NCI-H2227 (cell line): Measurements from ENCODE around the gene ERGIC1.

Experiments
- DNase-seq: peaks from one replicate; lab custom pipeline; 2025; ENCODE audit not compliant: unreplicated experiment; lab: John Stamatoyannopoulos, UW

The ERGIC1 gene

DNA sequence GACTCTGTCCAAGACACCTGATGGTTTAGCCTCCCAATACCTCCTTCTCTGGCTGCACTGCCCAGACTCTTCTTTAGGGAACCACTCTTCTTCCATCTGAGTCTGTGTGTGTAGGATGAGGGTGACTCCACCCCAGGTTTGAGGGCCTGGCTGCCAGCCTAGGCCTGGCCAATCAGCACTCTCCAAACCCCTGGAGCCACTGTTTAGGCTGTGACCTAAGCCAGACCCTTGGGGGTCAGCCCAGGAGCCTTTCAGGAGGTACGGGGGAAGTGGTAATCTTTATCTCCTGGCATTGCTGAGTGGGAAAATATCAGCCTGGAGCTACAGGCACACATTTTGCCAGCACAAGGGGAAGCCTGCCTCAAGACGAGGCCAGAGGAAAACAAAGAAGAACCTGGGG lies 6.2 kb upstream of the ERGIC1 start:
- DNase-seq: no peak

- no peak for DNase-seq
Observed at GRCh38 chr5:172828911-172829431, 5.1 kb upstream of the ERGIC1 start.

DNA sequence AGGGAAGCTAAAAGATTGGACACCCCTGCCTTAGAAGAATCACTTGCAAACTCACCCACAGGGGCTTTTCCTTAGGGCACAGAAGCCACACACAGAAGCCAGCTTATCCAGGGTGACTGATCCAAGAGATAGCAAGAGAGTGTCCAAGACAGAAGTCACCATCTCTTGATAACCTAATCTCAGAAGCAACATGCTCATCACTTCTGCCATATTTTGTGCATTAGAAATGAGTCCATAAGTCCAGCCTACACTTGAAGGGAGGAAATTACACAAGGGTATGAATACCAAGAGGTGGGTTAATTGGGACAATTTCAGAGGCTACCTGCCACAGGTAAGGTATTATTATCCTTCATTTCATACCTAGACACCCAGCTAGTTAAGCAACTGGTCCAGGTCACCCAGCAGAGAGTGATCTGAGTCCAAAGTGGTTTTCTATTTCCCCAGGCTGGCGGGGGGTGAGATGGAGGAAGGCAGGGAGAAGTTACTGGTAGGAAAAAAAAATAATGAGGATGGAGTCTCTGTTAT lies 3.7 kb upstream of the ERGIC1 start:
- no peak for DNase-seq

DNA sequence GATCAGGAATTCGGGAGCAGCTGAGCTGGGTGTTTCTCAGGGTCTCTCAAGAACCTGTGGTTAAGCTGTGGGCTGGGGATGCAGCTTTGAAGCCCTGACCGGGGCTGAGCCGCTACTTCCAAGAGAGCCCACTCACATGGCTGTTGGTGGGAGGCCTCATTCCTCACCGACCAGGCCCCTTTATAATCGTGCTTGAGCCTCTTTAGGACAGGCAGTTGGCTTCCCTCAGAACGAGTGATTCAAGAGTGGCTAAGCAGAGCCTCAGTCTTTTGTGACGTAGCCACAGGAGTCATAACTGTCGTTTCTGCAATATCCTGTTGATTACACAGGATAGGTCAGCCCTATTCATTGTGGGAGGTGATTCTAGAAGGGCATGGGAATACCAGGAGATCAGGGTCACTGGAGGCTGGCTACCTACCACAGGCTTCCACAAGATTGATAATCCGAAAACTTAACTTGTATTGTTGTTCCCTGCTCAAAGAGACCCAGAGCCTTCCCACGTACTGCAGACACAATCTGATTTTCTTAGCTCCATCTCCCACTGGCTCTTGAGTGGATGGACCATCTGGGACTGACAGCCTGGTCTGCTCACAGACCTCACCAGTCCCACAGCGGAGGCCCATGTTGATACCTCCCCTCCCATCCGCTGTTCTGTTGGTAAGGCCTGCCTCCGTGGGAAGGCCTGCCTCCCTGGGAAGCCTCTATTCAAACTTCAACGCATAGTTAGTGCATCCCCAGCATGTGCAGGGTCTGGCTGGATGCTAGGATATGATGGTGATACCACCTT lies 3.0 kb upstream of the ERGIC1 start:
- no peak for DNase-seq

DNA sequence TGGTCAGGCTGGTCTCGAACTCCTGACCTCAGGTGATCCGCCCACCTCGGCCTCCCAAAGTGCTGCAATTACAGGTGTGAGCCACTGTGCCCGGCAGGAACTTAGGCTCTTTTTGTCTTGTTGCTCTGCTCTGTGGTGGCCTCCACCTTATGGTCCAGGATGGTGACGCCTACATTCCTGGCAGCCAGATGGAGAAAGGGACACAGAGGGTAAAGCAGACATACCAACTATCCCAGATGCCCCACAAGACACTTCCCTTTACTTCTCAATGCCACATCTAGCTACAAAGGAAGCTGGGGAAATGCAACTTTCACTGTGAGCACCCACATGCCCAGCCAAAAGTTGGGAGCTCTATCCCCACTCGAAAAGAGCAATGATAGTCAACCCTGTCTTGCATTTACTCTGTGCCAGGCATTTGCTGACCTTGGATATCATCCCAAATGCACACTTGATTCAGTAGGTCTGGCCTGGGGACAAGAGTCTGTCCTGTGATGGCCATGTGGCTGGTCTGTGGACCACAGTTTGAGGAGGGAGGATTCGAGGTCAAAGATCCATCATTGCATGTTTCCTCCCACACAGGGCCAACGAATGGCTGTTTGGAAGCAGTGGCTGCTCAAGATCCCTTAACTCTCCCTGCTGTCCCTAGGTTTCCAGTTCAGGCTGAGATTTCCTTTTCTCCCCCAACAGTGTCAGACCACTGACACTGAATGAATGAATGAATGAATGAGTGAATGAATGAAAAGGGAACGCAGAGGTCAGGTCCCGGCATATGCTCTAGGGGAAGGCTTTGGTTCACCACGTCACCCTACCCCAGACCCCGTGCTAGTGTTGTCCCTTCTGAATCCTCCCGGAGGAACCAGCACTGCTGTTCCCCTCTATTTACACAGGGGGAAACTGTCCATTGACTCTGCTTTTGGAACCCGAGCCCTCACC lies 1.4 kb upstream of the ERGIC1 start:
- no peak for DNase-seq

DNA sequence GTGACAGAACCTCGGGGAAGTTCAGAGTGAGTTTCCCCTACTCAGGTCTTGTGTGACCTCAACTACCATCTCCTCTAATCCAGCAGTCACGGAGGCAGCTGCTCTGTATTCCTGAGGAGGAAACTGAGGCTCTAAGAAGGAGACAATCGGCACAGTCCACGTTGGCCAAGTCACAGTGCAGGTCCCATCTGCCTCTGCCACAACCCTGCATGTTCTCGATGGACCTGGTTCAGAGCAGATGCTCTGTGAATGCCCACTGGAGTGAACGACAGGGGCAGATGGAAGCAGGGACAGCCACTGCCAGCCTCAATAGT lies 722 bp upstream of the ERGIC1 start:
- no peak for DNase-seq

GRCh38 chr5:172834415-172835289 lies 601 bp downstream of the ERGIC1 start:
- DNase-seq: peak; percentile 24

DNA sequence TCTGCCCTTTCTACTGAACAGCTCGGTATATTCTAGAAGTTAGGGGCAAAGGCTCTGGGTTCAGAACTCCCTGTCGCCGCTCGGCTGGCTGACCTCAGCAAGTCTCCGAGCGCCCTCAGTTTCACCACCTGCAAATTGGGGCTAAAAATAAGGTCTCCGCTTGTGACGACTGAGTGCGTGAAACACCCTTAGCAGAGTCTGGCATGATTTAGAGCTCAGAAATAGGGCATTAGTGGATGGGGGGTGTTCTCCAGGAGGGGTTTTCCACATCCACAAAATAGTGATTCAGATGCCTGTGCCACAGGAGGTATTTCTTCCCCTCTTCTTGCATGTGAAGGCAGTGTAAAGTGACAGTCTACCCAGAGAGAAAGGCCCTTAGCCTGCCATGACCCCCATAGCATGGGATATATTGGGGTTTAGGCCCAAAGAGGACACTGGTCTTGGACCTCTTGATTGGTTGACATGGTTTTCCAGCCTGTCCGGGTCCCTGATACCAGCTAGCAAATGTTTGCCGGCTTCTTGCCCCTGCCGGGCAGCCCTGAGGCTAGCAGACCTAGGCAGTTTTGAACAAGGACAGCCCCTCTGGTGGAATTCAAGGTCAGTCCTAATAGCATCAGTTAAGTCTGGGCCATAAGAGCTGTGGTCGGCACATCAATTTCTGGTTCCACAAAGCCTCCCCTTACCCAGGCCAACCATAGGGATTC lies 1.4 kb downstream of the ERGIC1 start:
- no peak for DNase-seq

DNA sequence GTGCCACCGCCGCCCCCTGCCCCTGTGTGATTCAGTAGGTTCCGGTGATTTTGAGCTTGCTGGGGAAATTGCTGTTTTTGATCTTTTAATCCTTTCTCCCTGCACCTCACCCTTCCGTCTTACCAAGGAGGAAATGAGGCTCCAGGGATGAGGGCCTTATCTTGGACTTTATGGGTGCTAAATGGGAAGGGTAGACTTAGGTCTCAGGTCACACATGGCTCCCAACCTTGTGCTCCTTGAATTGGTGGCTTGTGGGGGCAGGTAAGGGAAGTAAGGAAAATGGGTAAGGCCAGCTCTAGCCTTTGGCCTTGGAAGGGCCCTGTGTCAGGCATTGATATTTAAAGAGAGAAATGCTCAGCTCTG lies 1.9 kb downstream of the ERGIC1 start:
- no peak for DNase-seq

DNA sequence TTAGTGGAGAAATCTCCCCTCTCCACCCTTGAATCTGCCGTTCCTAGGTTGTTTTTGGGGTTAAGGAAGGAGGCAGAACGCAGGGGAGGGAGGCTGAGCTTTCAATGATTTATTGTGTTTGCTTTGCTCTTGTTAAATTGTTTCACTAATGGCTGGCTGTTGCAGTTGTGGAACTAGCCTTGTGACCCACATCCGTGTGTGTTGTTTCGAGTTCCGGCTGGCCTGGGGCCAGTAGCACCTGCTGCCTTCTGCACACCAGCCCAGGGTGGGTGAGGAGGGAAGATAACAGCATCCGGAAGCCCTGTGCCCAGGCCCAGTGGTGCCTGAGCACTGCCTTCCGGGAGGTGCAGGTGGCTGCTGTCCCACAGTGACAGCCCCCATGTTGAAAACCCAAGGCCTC lies 3.6 kb downstream of the ERGIC1 start:
- DNase-seq: peak; percentile 28

GRCh38 chr5:172838151-172838875 lies 4.3 kb downstream of the ERGIC1 start:
- DNase-seq: no peak

DNA sequence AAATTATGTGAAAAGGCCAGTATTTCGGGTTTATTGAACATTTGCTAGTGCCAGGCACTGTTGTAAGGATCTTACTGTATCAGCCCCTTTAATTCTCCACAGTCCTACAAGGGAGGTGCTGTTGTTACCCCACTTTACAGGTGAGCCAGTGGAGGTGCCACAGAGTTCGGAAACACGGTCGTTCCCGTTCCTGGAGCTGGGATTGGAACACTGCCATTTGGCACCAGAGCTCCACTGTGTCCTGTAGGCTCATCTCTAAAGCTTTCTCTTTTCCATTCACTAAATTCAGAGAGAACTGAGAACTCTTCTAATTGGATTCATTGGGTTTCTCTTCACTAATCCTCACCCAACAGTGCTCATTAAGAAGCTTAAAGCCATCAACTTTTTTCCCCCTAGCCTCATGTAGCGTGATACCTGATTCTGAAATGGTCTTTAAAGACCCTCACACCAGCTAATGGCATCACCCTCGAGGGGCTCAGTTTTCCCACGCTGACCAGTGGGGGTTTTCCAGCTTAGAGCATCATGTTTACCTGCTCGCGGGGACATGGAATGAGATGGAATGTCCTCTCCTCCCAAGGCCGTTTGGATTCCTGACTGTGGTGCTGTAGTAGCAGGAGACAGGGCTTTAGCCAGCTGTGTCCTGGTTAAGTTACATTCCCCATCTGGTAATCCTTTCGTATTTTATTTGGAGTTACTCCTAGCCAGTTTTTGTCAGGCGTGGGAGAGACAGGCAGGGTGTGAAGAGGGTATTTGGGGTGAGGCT lies 5.8 kb downstream of the ERGIC1 start:
- no peak for DNase-seq

- no peak for DNase-seq
Observed at GRCh38 chr5:172840432-172841154, 6.5 kb downstream of the ERGIC1 start.

GRCh38 chr5:172841256-172841655 lies 7.2 kb downstream of the ERGIC1 start:
- DNase-seq: peak; percentile 8

- no peak for DNase-seq
Observed at GRCh38 chr5:172843825-172844576, 9.9 kb downstream of the ERGIC1 start.

DNA sequence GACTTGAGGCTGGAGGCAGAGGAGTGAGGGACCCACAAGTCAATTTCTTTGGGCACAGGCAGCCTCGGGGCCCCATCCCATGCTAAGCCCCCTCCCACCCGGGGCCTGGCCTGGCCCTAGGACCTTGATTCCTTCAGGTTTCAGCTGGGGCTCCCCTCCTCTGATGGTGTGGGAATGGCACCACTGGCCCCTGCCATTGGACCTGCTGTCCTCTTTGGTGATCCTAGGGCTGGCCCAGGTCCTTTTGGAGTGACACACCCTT lies 10.5 kb downstream of the ERGIC1 start:
- DNase-seq: no peak

DNA sequence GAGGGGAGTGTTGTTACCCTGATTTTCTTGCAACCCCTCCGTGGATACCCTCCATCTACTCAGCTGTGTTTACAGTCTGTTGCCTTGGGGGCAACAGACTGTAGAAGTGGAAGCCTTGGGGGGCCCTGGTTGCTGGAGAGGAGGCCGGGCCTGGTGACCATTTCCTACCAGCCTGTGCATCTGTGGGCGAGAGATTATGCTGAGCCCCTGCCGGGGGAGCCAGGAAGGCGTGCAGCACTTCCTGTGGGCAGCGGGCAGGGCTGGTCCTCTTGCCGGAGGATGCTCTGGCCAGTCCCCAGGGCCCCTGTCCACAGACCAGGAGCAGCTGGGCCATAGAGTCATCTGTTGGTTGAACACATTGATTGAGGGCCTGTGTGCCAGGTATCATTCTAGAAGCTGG lies 11.1 kb downstream of the ERGIC1 start:
- no peak for DNase-seq

GRCh38 chr5:172845576-172845975 lies 11.5 kb downstream of the ERGIC1 start:
- DNase-seq: no peak
